Measurements from ENCODE around the gene PHACTR1.

PHACTR1 gene

DNA sequence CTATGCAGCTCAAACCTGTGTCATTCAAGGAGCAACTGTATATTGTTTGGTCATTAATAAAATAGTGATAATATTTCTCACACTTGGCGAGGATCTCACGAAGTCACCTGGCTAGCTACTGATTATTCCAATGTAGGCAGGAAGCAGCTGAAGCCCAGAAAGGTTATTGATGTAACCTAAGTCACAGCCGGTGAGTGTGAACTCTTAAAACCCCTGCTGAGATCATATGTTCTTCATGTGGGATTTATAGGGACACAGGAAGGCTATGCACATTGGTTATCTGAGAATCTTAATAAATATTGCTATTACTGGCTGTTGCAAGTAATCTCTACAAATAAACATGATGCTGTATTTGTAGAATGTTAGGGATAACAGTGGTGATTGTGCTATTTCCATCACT lies 450.3 kb downstream of the PHACTR1 start:
- no peak for DNase-seq

DNA sequence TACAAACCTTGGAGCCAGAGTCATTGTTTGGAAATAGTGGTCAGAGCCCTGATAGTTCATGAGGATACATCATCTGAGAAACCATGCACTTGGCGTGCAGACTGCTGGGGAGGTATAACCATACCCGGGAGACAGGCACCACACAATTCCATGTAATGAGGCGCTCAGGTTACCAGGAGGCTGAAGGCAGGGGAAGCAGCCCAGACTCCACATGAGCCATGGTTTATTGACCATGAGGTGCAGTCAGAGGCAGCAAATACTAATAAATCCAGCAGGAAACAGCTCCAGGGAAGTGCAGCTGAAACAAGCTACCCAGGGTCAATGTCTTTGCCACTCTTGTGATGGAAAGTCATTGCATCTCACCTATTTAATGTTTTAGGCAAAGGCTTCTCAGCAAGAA lies 455.7 kb downstream of the PHACTR1 start:
- no peak for DNase-seq

DNA sequence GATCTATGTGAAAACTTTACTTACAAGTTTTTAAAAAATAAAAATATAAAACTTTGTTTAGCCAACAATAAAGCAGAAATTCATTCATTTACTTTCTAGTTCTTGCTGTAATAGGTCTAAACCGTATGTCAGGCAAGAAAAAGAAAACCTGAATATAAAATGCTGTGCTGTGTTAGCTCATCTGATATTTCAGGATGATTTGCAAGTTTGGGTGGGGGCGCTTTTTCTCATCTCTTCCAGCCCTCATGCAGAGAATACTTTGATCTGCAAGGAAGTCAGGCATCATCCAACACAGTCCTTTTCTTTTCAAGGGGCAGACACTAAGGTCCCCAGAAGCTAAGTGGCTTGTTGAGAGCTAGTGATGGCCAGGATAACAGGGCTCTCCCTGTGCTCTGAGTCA lies 458.5 kb downstream of the PHACTR1 start:
- no peak for DNase-seq

DNA sequence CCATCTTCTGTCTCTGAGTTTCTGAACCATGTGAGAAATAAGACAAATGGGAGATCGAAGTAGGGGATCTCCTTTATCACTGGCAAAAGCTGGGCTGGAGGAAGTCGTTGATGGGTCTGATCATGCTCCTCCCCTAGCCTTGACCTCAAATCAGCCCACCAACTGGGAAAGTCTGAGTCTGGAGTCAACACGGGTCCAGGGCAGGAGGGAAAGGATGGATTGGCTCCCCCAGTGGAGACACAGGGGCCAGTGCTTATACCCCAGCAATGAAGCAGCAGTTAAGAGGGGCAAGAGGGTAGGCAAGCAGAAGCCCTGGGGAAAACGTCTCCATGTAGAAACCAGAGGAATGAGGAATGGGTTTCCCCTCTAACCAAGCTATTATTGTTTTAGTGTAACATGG lies 459.2 kb downstream of the PHACTR1 start:
- DNase-seq = no peak

DNA sequence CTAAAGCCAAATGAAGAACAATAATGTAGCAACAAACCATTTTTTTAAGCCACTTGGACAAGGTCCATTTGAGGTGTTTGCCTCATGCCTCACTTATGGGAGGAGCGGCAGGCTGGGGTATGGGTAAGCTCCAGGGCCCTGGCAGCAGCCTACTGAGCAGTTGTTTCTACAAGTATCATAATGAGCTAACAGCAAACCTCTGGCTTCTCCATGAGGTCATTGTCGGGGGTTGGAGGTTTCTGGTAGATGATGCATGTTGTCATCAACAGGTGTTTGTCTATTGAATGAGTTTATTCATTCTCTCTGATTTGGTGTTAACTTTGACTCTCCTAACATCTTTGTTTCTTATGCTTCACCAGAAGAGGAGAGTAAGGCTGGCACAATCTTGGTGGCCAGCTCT lies 461.1 kb downstream of the PHACTR1 start:
- no peak for DNase-seq

DNA sequence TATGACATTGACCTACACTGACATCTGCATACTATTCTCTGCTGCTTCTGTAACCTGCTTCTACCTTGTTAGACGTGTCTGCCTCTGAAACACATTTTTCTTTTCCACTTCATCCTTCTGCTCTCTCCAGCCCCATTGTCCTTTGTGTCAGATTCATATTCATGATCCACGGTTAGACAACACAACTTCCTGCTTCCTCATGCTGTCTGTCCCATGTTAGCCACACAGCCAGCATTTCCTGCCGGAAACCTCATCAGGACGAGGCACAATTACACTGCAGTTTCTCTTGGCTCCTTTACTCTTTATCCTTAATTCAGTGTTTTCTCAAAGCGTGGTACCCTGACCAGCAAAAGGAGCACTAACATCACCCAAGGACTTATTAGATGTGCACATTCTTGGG lies 461.5 kb downstream of the PHACTR1 start:
- no peak for DNase-seq

DNA sequence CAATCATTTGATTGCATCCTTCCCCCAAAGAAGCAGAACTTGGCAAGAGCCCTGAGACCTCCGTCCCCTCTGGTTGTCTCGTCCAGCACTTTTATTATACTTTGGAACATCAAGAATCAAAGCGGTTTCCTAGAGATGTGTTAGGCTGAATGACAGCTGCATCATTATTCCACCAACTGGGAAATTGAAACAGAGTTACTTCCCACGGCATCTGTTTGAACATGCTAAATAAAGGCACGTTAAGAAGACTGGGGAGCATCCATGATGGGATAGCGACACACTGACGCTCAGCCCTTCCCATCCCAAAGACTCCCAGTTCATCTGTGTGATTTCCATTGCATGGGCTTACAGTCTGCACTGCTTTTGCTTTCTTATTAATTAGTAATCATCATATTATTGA lies 464.0 kb downstream of the PHACTR1 start:
- DNase-seq = no peak

DNA sequence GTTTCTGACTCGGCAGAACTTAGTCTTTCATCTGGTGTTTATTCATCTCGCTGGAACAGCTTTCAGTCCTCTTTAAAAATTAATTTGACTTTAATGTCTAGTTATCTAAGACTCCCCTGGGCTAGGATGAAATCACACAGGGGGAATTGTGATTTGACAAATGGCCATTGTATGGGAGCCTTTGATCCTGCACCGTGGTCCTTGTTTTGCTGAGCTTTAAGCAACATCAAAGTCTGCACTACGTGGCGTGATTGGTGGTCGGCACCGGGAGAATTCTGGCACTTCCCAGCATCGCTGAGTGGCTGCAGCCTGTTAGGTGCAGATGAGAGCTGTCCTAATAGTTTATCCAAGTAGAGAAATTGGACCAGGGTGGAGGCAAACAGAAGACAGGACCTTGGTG lies 464.8 kb downstream of the PHACTR1 start:
- DNase-seq = no peak

DNA sequence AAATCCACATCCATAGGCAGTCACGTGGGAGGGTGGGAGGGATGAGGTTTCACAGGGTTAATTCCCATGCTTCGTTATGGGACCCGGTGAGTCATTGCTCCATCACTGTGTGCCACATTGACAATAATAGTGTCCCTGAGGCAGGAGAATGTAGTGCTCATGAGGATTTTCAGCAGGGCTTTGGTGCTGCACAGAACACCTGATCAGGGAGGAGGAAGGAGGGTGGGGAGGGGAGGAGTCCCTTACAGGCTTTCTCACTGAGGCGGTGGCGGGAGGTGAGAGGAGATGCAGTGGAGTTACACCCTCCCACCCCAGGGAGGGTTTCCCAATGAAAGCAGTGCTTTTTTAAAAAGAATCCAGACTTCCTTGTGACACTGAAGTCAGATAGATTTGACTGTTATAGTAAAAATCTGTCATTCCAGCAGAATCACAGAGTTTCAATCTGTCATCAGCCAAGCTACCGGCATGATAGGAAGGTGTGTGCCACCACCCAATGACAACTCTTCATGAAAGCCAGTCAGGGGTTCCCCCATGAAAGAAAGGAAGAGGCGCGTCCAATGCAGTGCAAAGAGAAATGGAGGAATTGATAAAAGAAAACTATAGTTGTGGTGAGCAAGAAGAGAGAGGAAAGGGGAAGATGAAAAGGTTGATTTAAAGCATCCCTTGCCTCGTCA lies 467.0 kb downstream of the PHACTR1 start:
- DNase-seq = no peak

DNA sequence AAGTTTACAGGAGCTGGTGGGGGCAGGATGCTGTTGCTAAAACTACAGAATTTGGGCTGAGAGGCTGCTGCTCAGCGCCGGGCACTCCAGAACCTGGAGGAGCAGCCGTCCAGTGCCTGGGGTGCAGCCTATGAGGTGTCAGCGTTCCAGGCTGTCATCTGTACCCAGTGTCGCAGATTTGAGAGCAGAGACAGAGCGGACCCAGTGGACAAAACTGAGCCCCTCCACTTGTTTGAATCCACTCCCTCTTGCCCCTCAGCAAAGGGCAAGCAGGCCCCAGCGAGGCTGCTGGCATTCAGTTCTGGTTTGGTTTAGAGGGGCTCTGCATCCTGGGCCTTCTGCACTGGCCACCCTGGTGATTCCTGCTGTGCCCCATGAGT lies 467.5 kb downstream of the PHACTR1 start:
- no peak for DNase-seq

DNA sequence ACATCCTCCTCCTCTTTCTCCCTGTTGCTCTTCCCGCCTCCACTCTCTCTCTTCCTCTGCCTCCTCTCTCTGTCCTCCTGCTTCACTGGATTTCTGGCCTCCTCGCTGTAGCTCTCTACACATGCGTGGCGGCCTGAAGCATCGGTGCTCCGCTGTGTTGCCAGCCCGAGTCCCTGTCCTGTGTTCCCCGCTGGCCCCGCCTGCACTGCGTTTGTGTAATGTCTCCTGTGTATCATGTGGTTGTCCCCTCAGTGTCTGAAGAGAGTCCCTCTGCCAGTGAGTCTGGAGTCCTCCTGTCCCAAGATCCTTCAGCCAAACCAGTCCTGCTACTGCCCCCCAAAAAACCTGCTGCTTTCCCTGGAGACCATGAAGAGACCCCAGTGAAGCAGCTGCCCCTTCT lies 468.0 kb downstream of the PHACTR1 start:
- DNase-seq = no peak

DNA sequence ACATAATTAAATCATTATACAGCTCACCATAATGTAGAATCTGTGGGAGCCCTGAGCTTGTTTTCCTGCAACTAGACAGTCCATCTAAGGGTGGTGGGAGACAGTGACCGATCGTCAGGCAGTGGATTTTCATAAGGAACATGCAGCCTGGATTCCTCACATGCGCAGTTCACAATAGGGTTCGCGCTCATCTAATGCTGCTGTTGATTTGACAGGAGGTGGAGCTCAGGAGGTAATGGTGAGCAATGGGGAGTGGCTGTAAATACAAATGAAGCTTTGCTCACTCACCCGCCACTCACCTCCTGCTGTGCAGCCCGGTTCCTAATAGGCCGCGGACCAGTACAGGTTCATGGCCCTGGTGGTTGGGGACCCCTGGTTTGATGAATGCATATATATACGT lies 470.3 kb downstream of the PHACTR1 start:
- DNase-seq = no peak

DNA sequence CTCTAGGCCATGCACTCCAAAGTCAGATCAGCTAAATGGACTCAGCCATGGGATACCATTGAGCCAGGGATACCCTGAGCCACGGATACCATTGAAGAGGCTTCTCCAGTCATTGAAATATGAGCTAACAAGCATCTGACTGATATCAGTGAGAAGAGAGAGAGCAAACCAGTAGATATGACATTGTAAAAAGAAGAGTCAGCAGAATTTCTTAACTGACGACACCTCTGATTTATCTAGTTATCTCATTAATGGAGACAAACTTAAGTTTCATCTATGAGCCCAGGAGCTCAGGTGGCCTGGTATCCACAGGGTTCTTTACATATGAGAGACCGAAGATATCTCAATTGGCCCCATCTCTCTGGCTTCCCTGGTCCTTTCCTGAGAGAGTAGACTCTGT lies 471.1 kb downstream of the PHACTR1 start:
- DNase-seq = no peak

DNA sequence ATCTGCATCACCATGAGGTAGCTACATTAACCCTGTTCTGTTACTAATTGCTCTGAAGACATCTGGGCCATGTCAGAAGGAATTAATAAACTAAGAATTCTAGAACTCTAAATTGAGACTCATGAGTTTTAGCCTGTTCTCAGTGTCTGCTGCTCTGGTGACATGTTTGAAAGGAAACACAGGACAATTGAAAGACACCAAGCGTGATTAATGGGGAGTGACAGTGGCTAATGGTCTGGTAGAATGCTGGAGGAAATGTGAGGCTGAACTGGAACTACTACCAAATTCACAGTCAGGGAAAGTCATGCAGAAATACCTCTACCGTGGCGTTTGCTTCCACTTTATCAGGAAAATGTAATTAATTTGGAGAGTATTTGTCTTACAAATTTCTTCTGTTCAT lies 471.7 kb downstream of the PHACTR1 start:
- no peak for DNase-seq

DNA sequence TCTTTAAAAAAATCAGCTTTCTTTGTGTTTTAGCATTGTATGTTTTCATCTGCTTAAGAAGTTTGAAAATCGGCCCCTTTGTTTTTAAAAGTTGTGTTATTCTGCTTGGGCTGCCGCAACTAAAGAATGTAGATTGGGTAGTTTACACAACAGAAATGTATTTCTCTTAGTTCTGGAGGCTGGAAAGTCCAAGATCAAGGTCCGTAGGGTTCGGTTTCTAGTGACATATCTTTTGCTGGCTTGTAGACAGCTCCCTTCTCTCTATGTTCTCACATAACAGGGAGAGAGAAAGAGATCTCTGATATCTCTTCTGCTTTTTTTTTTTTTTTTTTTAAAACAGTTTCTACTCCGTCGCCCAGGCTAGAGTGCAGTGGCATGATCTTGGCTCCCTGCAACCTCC lies 473.1 kb downstream of the PHACTR1 start:
- no peak for DNase-seq

DNA sequence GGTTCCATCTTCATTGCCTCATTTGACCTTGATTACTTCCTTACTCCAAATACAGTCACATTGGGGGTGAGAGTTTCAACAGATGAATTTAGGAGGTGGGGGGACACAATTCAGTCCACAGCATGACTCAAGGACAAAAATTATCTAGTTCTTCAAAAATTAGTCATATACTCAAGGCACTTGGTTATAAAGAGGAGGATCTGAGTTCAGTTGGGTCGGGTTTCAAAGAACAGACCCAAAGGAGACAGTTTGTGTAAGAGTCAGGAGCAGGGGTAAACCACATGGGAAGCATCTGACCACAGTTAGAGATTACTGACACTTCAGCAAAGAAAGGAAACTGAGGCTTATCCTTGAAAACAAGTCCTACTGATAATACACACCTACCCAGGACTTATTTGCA lies 473.8 kb downstream of the PHACTR1 start:
- no peak for DNase-seq

DNA sequence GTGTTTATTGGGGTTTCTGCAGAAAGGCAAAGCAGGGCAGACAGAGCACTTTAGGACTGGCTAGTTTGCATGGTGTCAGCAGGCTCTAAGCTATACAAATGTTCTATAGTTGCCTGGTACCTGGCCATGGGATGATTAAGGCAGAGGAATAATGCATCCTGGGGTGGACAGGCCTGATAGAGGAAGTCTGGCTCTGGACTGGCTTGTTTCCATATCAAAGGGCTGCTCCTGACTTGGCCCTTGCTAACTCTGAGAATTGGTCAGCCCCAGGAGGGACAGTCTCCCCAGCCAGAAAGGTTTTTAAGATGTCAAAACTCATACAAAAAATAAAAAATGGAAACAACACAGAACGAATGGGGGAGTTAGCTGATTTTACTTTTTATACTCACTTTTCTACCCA lies 474.9 kb downstream of the PHACTR1 start:
- DNase-seq = no peak

DNA sequence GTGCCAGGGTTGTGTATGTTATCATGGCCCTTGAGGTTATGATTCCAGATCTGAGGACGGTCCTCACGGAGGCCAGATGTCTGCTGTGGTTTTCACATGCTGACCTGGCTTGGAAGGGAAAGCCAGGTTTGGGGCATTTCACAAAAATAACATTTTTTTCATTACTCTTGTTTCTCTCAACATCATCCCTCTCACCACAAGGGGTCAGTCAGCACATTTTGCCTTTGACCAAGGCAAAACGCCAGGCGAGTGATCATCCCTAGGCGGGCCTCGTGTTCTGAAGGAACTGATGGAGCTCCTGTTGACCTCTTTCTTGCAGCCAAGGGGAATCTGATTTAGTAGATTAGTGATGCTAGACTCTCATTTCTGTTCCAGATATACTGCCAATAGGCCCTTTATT lies 478.3 kb downstream of the PHACTR1 start:
- DNase-seq = peak; percentile 69

DNA sequence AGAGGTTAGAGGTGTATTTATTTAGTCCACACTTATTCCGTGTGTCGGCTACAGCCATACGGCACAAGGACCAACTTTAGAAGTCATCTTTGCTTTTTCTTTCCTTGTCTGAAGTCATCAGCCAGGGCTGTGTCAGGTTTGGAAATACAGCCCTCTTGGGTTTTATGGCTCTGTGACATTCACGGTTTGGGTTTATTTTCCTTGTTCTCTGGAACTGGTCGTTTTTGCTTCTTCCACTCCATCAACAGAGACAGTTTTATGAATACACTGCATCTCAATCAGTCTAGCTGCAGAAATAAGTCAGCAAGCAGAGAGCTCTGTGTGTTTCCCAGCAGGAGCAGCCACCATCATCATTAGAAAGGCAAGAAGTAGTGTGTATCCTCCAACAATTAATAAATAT lies 479.2 kb downstream of the PHACTR1 start:
- no peak for DNase-seq

DNA sequence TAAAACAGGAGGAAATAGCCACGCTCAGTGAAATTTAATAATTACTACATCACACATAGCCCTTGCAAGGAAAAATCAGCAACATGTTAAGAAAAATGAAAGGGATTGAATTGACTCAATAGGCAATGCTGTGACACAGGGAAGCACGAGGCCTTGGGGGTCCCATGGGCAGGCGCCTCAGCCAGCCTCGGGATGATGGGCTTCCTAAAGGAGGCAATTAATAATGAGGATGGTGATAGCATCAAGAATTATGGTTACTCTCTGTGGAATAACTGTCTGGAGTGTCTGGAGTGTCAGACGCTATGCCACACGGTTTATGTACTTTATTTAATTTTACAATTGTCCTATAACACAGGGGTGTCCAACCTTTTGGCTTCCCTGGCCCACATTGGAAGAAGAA lies 481.6 kb downstream of the PHACTR1 start:
- no peak for DNase-seq

DNA sequence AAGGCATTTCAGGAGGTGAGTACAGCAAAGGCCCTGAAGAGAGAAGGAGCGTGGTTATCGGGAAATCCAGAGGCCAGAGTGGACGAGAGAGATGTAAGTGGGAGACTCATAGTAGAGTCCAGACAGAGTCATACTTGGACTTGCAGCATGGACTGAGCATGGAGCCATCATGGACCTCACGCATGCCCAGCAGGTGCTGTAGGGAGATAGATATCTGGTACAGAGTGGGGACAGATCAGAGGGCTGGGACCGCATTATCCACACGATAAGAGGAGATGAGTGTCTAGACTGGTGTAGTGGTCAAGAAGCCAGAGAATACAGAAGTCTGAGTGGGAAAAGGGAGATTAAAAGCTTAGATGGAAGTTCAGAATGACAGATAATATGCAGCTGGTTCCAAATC lies 484.8 kb downstream of the PHACTR1 start:
- no peak for DNase-seq

DNA sequence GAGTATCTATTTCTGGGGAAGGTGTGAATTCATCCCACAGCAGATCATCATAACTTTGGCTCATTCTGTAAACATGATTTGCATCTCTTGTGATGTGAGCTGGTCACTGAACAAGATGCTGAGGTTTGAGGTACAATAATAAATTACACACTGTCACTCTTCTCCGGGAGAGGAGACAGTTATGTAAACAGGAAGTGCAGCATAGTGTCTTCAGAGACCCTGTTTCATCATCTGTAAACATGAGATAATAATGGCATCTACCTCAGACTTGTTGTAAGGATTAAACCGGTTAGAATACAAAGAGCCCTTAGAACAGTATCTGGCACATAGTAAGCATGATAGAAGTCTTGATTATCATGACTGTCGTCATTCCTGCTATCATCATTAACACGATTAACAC lies 486.6 kb downstream of the PHACTR1 start:
- no peak for DNase-seq

DNA sequence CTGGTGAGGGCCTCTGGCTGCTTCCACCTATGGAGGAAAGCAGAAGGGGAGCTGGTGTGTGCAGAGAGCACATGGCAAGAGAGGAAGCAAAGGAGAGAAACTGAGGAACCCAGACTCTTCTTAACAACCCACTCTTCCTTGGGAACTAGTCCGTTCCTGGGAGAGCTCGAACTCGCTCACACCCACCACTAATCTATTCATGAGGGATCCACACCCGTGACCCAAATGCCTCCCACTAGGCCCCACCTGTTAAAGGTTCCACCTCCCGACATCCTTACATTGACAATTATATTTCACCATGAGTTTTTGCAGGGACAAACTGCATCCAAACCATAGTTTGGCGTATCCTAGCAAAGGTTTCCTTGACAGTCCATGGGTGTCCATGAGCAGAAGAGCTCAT lies 488.5 kb downstream of the PHACTR1 start:
- no peak for DNase-seq

DNA sequence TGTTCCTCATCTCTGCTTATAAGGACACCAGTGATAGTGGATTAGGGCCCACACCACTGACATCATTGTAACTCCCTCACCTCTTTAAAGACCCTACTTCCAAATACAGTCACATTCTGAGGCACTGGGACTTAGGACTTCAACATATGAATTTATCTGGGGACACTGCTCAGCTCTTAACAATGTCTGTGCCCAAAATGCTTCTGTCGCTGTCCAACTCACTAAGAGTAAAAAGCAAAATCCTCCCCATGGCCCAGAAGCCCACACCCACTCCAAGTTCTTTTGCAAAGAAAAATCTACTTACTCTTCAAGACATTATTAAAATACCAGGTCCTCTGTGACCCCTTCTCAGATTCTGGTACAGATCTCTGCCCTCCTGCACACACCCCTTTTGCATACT lies 495.5 kb downstream of the PHACTR1 start:
- no peak for DNase-seq

DNA sequence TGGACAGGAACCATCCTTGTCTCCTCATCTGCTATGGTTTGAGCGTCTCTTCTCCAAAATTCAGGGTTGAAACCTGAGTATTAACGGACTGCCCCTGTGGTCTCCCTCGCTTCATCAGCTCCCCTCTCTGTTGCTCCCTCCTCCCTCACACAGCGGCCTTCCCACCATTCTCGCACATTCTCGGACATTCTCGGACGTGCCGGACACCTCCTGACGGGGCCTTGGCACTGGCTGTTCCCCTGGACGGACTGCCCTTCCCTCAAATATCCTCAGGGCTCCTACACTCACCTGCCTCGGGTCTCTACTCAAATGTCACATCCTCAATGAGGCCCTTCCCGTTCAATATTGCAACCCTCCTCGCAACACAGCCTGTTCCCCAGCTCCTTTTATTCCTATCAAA lies 496.0 kb downstream of the PHACTR1 start:
- no peak for DNase-seq

DNA sequence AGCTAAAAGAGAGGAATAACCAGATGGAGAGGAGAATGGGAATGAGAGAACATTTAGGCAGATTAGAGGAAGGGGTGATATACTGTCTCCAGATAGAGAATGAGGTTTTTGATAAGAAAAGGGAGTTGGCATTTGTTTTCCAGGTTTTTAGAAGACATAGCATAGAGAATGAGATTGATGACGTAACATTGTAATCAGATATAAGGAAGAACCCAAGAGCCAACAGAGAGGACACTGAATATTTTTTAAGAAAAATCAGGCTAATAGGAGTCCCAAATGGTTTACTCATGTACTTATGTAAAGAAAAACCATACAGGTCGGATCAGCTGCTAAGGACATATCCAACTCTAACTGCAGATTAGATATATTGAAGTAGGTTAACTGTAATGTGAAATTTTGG lies 498.8 kb downstream of the PHACTR1 start:
- no peak for DNase-seq

Measured in femur (tissue), 1 donor.